ENCODE data around the gene FHL3. TPM values are rescaled to one million over a fixed set of nuclear protein-coding genes. Genes with fewer than 3 reads are reported as not detected.

Gene FHL3
- total and polyA plus RNA-seq, 2 of the 8 experiments (the other 6 are each of a cell fraction or from before 2014, with no cell fraction given) = 14.3 to 35.6 TPM

DNA sequence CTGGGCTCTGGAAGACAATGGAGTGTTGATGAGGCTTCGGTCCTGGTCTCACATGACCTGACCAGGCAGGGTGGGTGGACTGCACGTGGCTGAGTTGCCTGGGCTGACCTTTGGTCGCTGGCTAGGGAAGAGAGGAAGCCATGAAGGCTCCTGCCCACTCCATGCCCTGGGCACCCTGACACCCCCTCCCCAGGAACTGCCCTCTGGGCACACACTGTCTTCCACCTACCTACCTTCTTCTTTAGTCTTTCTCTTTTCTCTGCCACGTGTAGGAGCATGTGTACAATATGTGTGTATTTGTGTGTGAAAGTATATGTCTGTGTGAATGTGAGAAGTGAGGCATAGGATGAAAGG is 26.2 kb upstream of the FHL3 start:
- Histone ChIP-seq H3K4ac (replicated peaks; ENCODE audit: insufficient read length, low read depth, low read length) (no peak overlapping the region), H3K36me3 (ENCODE audit: control insufficient read depth in 2 of 4, insufficient read depth in 4 of 4, low read length in 3 of 4) (no peaks in the 10 kb centered on the region), H2BK15ac (ENCODE audit: low read length) (peak overlapping the region; percentile 67; the same call in 1 of the 2 replicates), H2BK5ac (ENCODE audit: low read depth, low read length) (no peak overlapping the region; the same call in 1 of the 2 replicates), H4K20me1 (replicated peaks in 1 of 2; ENCODE audit: control insufficient read depth in 1 of 2, insufficient read depth in 2 of 2, low read length in 2 of 2) (peaks cover 0 to 2% of the 10 kb centered on the region in 2 experiments), H3K4me2 (ENCODE audit: insufficient read depth in 1 of 2, low read depth in 2 of 2, low read length in 2 of 2) (no peak overlapping the region), H4K91ac (replicated peaks; ENCODE audit: insufficient read length, low read length) (no peak overlapping the region), H3K23ac (ENCODE audit: insufficient read length) (no peak overlapping the region), H2BK20ac (ENCODE audit: low read length) (no peak overlapping the region), H3K4me3 (ENCODE audit: extremely low read depth in 1 of 4, insufficient read depth in 2 of 4, low read depth in 3 of 4, low read length in 4 of 4) (no peak overlapping the region), H3K18ac (ENCODE audit: extremely low read depth, low read length) (no peak overlapping the region), H3K4me1 (replicated peaks in 1 of 4; ENCODE audit: control insufficient read depth in 3 of 4, insufficient read depth in 4 of 4, low read length in 3 of 4) (peaks cover 12 to 36% (median 25%) of the 10 kb centered on the region in 4 experiments), H2BK120ac (replicated peaks; ENCODE audit: low read depth, low read length) (no peak overlapping the region), H2AK5ac (ENCODE audit: low read depth, low read length) (0 out of 2 replicates have a peak overlapping the region, but pooled peaks have one; percentile 46), H4K8ac (ENCODE audit: extremely low read depth, insufficient read depth, low read length) (no peak overlapping the region), H3K79me2 (ENCODE audit: control insufficient read depth in 1 of 2, insufficient read depth in 2 of 2, low read length in 2 of 2) (no peaks in the 10 kb centered on the region), H3K56ac (replicated peaks; ENCODE audit: insufficient read length, low read depth, low read length) (no peak overlapping the region), H3K14ac (ENCODE audit: insufficient read length) (no peak overlapping the region), H3K9me3 (ENCODE audit: insufficient read depth in 2 of 2, low read depth in 1 of 2, low read length in 1 of 2) (no peaks in the 10 kb centered on the region), H3K23me2 (ENCODE audit: low read depth, low read length) (no peaks in the 10 kb centered on the region; the same call in 1 of the 2 replicates), H3K27ac (ENCODE audit: low read depth, low read length) (no peak overlapping the region), H3K79me1 (ENCODE audit: low read depth, low read length) (no peaks in the 10 kb centered on the region), H3K9ac (replicated peaks in 1 of 4; ENCODE audit: extremely low read depth in 1 of 4, low read depth in 3 of 4, low read length in 3 of 4) (no peak overlapping the region), H2AFZ (ENCODE audit: low read length) (no peak overlapping the region), H2BK12ac (ENCODE audit: low read depth, low read length) (0 out of 2 replicates have a peak overlapping the region, but pooled peaks have one; percentile 27), H4K5ac (ENCODE audit: insufficient read length, low read depth, low read length) (no peak overlapping the region), H3K27me3 (replicated peaks in 1 of 4; ENCODE audit: control insufficient read depth in 3 of 4, extremely low read depth in 1 of 4, insufficient read depth in 3 of 4, low read length in 3 of 4) (no peaks in the 10 kb centered on the region)
- CTCF ChIA-PET (ENCODE audit: partially characterized antibody) = interaction anchor here (1.4 kb wide), 1 partner anchor 11 kb away, joined by 3 read pairs; no protein-coding TSS in a partner anchor
- POLR2A ChIA-PET (ENCODE audit: partially characterized antibody) = interaction anchor here (6.3 kb wide), 1 partner anchor 9 kb away, joined by 59 read pairs; no protein-coding TSS in a partner anchor
- DNase-seq (ENCODE audit: low read depth in 1 of 2, low spot score in 2 of 2) (no peak), FAIRE-seq (no peak)
- 87% methylated on average over 4 of the region's 4 CpGs; no CpG with 5 or more reads in 1 of the 2 experiments for WGBS, 2 experiments (ENCODE audit: extremely low coverage in 1 of 2, insufficient coverage in 1 of 2, insufficient read length in 1 of 2, insufficient replicate concordance in 2 of 2, low coverage in 1 of 2, low lambda C conversion rate in 2 of 2, missing lambda C conversion rate in 1 of 2)
- no peak for TF ChIP-seq CREB1 (IDR thresholded peaks at IDR 0.05)
- no peak for TF ChIP-seq SP4 (IDR thresholded peaks at IDR 0.05; ENCODE audit: low read length)
- no peak for TF ChIP-seq TBP (IDR thresholded peaks at IDR 0.05; ENCODE audit: low read depth, low read length)
- TF ChIP-seq ZNF274 (IDR thresholded peaks at IDR 0.05; ENCODE audit: borderline replicate concordance, extremely low read depth, low read length) = no peak
